Caco-2 (cell line): ENCODE measurements around the gene BLOC1S2. TPM values are rescaled to one million over a fixed set of nuclear protein-coding genes. Genes with fewer than 3 reads are reported as not detected.

ENCODE experiments used
- BruUV-seq: library from RNA; stranded (reverse); fragments of 400-500 nt; replicated peaks from 2 replicates; lab custom pipeline; 2021; lab: Mats Ljungman, UMichigan
- CTCF ChIA-PET: fragments of 300-600 bp; sonication (Branson Sonifier 250); formaldehyde crosslinking; loops from one replicate; lab custom pipeline; 2022; ENCODE audit warnings: antibody characterized with exemption; lab: Charles Lee
- POLR2A ChIA-PET: fragments of 300-600 bp; sonication (Branson Sonifier 250); formaldehyde crosslinking; loops from one replicate; lab custom pipeline; 2022; ENCODE audit warnings: antibody characterized with exemption; lab: Charles Lee
- DNase-seq, 2 experiments: peaks; one replicate each; pipeline versions ENCODE4 v3.0.0 to v3.0.0-alpha.2; 2020 to 2022
- H3K27me3 ChIP-seq: replicated peaks from 2 replicates; pipeline ENCODE4 v1.6.0; 2011; ENCODE audit warnings: low read length; ENCODE audit not compliant: control insufficient read depth, insufficient read depth
- H3K36me3 ChIP-seq: 2 replicates; pipeline ENCODE4 v1.5.1; 2011; ENCODE audit warnings: low read length; ENCODE audit not compliant: control insufficient read depth, insufficient read depth
- H3K4me1 ChIP-seq: fragments of 250-450 bp; sonication (Bioruptor Pico); 2 replicates; pipeline ENCODE4 v1.5.1; 2020; ENCODE audit warnings: mild to moderate bottlenecking
- H3K4me3 ChIP-seq: 2 replicates; pipeline ENCODE4 v1.5.1; 2011; ENCODE audit warnings: low read depth, mild to moderate bottlenecking, control low read depth, low read length
- H3K9me3 ChIP-seq: fragments of 250-450 bp; sonication (Bioruptor Pico); 2 replicates; pipeline ENCODE4 v1.5.1; 2020; ENCODE audit warnings: mild to moderate bottlenecking, moderate library complexity
- H3K27ac Mint-ChIP-seq: one replicate; pipeline ENCODE4 v1.8.0; 2022; ENCODE audit warnings: mixed read lengths; ENCODE audit not compliant: unreplicated experiment
- H3K27me3 Mint-ChIP-seq: one replicate; pipeline ENCODE4 v1.8.0; 2022; ENCODE audit warnings: mixed read lengths; ENCODE audit not compliant: insufficient read depth, unreplicated experiment
- H3K36me3 Mint-ChIP-seq: one replicate; pipeline ENCODE4 v1.8.0; 2022; ENCODE audit warnings: mild to moderate bottlenecking, mixed read lengths; ENCODE audit not compliant: insufficient read depth, unreplicated experiment
- H3K4me1 Mint-ChIP-seq: one replicate; pipeline ENCODE4 v1.8.0; 2022; ENCODE audit warnings: low read depth, mixed read lengths; ENCODE audit not compliant: unreplicated experiment
- H3K4me3 Mint-ChIP-seq: one replicate; pipeline ENCODE4 v1.8.0; 2022; ENCODE audit warnings: mild to moderate bottlenecking, moderate library complexity, mixed read lengths; ENCODE audit not compliant: unreplicated experiment
- H3K9me3 Mint-ChIP-seq: one replicate; pipeline ENCODE4 v1.8.0; 2022; ENCODE audit warnings: mixed read lengths; ENCODE audit not compliant: unreplicated experiment
- CTCF ChIP-seq, 2 experiments: fragments of 200-600 bp in 1 of 2; IDR thresholded peaks; 1 replicate in 1 of 2; 2 replicates in 1 of 2; pipeline versions ENCODE4 v1.5.1 to v1.8.0; 2011 to 2022; ENCODE audit warnings: antibody characterized with exemption in 1 of 2, control low read depth in 1 of 2, inconsistent platforms in 1 of 2, low read depth in 1 of 2, low read length in 1 of 2, mild to moderate bottlenecking in 1 of 2, moderate library complexity in 1 of 2; ENCODE audit not compliant: insufficient read depth in 1 of 2, severe bottlenecking in 1 of 2, unreplicated experiment in 1 of 2
- intact Hi-C: fragments of 100-400 bp; cut with micrococcal nuclease; formaldehyde crosslinking; loops from one replicate; pipeline ENCODE4 v1.10.0; 2022; ENCODE audit not compliant: unreplicated experiment
- total RNA-seq: library from RNA; stranded (reverse); gene quantifications from 2 replicates; pipeline ENCODE4 v1.2.3, GENCODE V29; 2022

BLOC1S2 gene
- total RNA-seq, 1 experiment from 2014 or later = 51.9 TPM

GRCh38 chr10:100328198-100328597 is 41.7 kb upstream of the BLOC1S2 start:
- no TSS peak for BruUV-seq
- Mint-ChIP-seq H3K27me3 (peaks cover 20% of the 10 kb centered on the region), H3K4me3 (no peak overlapping the region), H3K4me1 (no peaks in the 10 kb centered on the region), H3K27ac (no peak overlapping the region), H3K36me3 (no peaks in the 10 kb centered on the region), H3K9me3 (no peaks in the 10 kb centered on the region)
- intact Hi-C loops = no loop called here
- H3K4me3 ChIP-seq = no peak overlapping the region
- H3K9me3 ChIP-seq = no peaks in the 10 kb centered on the region
- no peaks in the 10 kb centered on the region for H3K36me3 ChIP-seq
- ChIA-PET CTCF (no interaction called here), POLR2A (no interaction called here)
- no peaks in the 10 kb centered on the region for H3K4me1 ChIP-seq
- no peaks in the 10 kb centered on the region; the same call in 1 of the 2 replicates for H3K27me3 ChIP-seq
- TF ChIP-seq CTCF (IDR thresholded peaks at IDR 0.05; ENCODE audit: insufficient read depth in 1 of 2, low read depth in 1 of 2, low read length in 1 of 2, severe bottlenecking in 1 of 2, unreplicated experiment in 1 of 2) = no peak
- no peak for DNase-seq

- no peaks in the 10 kb centered on the region for H3K4me1 ChIP-seq
- Mint-ChIP-seq H3K27me3 (peaks cover 17% of the 10 kb centered on the region), H3K27ac (no peak overlapping the region), H3K36me3 (no peaks in the 10 kb centered on the region), H3K4me1 (no peaks in the 10 kb centered on the region), H3K9me3 (no peaks in the 10 kb centered on the region), H3K4me3 (no peak overlapping the region)
- no peak for TF ChIP-seq CTCF (IDR thresholded peaks at IDR 0.05; ENCODE audit: insufficient read depth in 1 of 2, low read depth in 1 of 2, low read length in 1 of 2, severe bottlenecking in 1 of 2, unreplicated experiment in 1 of 2)
- no peak for DNase-seq
- H3K9me3 ChIP-seq = no peaks in the 10 kb centered on the region
- H3K36me3 ChIP-seq = no peaks in the 10 kb centered on the region
- intact Hi-C loops = no loop called here
- no TSS peak for BruUV-seq
- H3K4me3 ChIP-seq = no peak overlapping the region
- no peaks in the 10 kb centered on the region; the same call in 1 of the 2 replicates for H3K27me3 ChIP-seq
- ChIA-PET CTCF (interaction anchor here (1.0 kb wide), 1 partner anchor 24 kb away, joined by 5 read pairs; no protein-coding TSS in a partner anchor), POLR2A (interaction anchor here (0.6 kb wide), 1 partner anchor 26 kb away, joined by 6 read pairs; no protein-coding TSS in a partner anchor)
Measured at GRCh38 chr10:100327718-100328009, 41.2 kb upstream of the BLOC1S2 start.

- no TSS peak for BruUV-seq
- H3K4me3 ChIP-seq = no peak overlapping the region
- TF ChIP-seq CTCF (IDR thresholded peaks at IDR 0.05; ENCODE audit: insufficient read depth in 1 of 2, low read depth in 1 of 2, low read length in 1 of 2, severe bottlenecking in 1 of 2, unreplicated experiment in 1 of 2) = no peak
- Mint-ChIP-seq H3K4me1 (no peaks in the 10 kb centered on the region), H3K9me3 (no peaks in the 10 kb centered on the region), H3K27ac (no peak overlapping the region), H3K36me3 (no peaks in the 10 kb centered on the region), H3K27me3 (peaks cover 18% of the 10 kb centered on the region), H3K4me3 (no peak overlapping the region)
- POLR2A ChIA-PET = interaction anchor here (0.6 to 0.7 kb wide), 2 partner anchors 26 to 48 kb away, joined by 4 to 6 read pairs; no protein-coding TSS in a partner anchor
- H3K9me3 ChIP-seq = no peaks in the 10 kb centered on the region
- no peaks in the 10 kb centered on the region for H3K36me3 ChIP-seq
- intact Hi-C loops = no loop called here
- no peak for DNase-seq
- H3K4me1 ChIP-seq = no peaks in the 10 kb centered on the region
- no peaks in the 10 kb centered on the region; the same call in 1 of the 2 replicates for H3K27me3 ChIP-seq
- CTCF ChIA-PET = interaction anchor here (1.0 kb wide), 1 partner anchor 24 kb away, joined by 5 read pairs; no protein-coding TSS in a partner anchor
Measured at GRCh38 chr10:100327007-100327717, 40.7 kb upstream of the BLOC1S2 start.
